Stimulated activated CD8-positive, alpha-beta memory T cell treated with anti-CD3 and anti-CD28 coated beads, Interleukin-4, amount 100 ng/mL, for 48 hours (primary cell): ENCODE measurements around the gene KIF1A.
"Not testable (repeated sequence)": the region's sequence is repeated elsewhere in the genome, so short reads cannot be mapped to it uniquely, and the experiment has no call there.

Experiments
- DNase-seq: peaks from one replicate; pipeline ENCODE4 v3.0.0-alpha.2; 2020

The KIF1A gene

GRCh38 chr2:240784629-240785423 lies 35.2 kb downstream of the KIF1A start:
- DNase-seq: no peak

- no peak for DNase-seq
Observed at GRCh38 chr2:240783819-240784621, 36.0 kb downstream of the KIF1A start.

GRCh38 chr2:240782886-240783818 lies 36.9 kb downstream of the KIF1A start:
- DNase-seq: no peak

GRCh38 chr2:240782221-240782885 lies 37.7 kb downstream of the KIF1A start:
- no peak for DNase-seq

- DNase-seq: no peak
Observed at GRCh38 chr2:240781471-240782220, 38.4 kb downstream of the KIF1A start.

GRCh38 chr2:240780023-240780700 lies 39.9 kb downstream of the KIF1A start:
- no peak for DNase-seq

GRCh38 chr2:240779250-240779832 lies 40.7 kb downstream of the KIF1A start:
- not testable (repeated sequence) for DNase-seq

GRCh38 chr2:240778426-240778825 lies 41.6 kb downstream of the KIF1A start:
- no peak for DNase-seq

GRCh38 chr2:240777456-240778212 lies 42.4 kb downstream of the KIF1A start:
- DNase-seq: no peak

- DNase-seq: no peak
Observed at GRCh38 chr2:240775905-240776304, 44.1 kb downstream of the KIF1A start.

GRCh38 chr2:240774856-240775255 lies 45.2 kb downstream of the KIF1A start:
- no peak for DNase-seq

- DNase-seq: no peak
Observed at GRCh38 chr2:240769096-240769495, 50.9 kb downstream of the KIF1A start.

GRCh38 chr2:240768216-240768615 lies 51.8 kb downstream of the KIF1A start:
- DNase-seq: no peak

GRCh38 chr2:240767341-240767740 lies 52.7 kb downstream of the KIF1A start:
- DNase-seq: no peak

GRCh38 chr2:240766072-240766471 lies 53.9 kb downstream of the KIF1A start:
- DNase-seq: no peak

GRCh38 chr2:240765007-240765406 lies 55.0 kb downstream of the KIF1A start:
- no peak for DNase-seq

- no peak for DNase-seq
Observed at GRCh38 chr2:240764605-240765004, 55.4 kb downstream of the KIF1A start.

GRCh38 chr2:240762971-240763370 lies 57.0 kb downstream of the KIF1A start:
- DNase-seq: no peak

- no peak for DNase-seq
Observed at GRCh38 chr2:240762249-240762648, 57.8 kb downstream of the KIF1A start.
